Measurements from ENCODE around the gene LRMDA.

LRMDA gene

GRCh38 chr10:75852851-75853484 lies 421.5 kb downstream of the LRMDA start:
- no peak for DNase-seq

- no peak for DNase-seq
Observed at GRCh38 chr10:75857269-75857846, 425.9 kb downstream of the LRMDA start.

- DNase-seq: no peak
Observed at GRCh38 chr10:75857896-75858295, 426.5 kb downstream of the LRMDA start.

DNA sequence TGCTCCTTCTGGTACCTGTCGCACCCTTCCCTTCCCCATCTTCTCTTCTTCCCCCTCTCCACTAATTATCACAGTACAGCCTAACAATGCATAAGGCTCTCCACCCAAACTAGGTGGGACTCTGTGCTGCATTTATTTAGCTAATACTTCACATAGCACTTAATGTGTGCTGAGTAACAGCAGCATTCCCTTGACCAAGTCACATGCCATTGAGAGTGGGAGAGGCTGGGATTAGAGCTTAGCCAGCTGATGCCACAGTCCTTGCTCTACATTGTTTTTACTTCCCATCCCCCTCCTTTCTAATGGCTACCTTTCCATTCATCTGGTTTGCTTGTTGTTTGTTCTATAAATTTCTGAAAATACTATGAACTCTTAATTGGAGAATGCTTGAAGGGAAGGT lies 426.9 kb downstream of the LRMDA start:
- no peak for DNase-seq

- DNase-seq: no peak
Observed at GRCh38 chr10:75859141-75859540, 427.7 kb downstream of the LRMDA start.

DNA sequence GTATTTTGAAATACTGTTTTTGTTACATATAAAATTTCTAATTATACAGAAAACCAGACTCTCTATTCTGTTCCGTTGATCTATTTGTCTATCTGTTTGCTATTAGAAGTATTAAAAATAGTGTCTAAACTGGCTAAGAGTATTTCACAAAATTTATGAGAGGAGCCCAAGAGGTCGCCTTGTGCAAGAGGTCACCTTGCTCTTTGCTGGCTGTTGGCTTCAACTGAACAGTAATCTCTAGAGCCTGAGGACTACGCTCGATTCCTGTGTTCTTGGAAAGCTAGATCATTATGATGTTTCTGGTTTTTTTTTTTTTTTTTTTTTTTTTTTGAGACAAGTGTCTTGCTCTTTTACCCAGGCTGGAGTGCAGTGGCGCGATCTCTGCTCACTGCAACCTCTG lies 428.6 kb downstream of the LRMDA start:
- DNase-seq: no peak

DNA sequence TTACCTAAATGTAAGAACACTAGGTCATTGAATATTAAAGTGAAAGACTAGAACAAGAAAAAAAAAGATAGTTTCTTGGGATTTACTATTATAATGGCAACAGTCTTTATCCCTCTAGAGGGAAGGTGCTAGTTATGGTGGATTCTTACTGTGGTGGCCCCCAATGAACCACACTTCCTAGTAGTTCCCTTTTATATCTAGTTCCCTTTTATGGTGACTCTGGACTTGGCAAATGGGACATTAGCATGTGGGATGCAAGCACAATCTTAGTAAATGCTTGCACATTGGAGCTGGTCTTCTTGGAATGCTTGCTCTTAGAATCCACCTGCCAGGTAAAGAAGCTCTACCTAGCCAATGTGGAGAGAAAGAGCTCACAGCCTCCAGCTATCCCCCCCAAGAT lies 430.2 kb downstream of the LRMDA start:
- no peak for DNase-seq

GRCh38 chr10:75862935-75863334 lies 431.5 kb downstream of the LRMDA start:
- no peak for DNase-seq

DNA sequence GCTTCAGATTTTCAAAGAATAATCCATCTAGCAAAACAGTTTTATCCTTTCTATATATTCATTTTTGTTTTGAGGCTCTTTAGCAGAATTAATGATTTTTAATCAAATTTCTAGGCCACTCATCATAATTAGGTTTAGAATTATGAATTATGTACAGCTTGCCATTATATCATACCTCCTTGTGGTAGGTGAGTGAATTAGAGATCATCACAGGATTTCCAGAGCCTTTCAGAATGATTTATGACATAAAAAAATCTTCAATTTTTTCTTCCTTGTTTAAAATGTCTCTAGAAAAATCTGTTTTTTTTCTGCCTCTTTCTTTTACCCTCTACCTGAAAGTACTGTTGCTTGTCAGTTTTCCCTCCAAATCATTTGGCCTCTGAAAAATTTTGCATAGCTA lies 433.3 kb downstream of the LRMDA start:
- DNase-seq: no peak

DNA sequence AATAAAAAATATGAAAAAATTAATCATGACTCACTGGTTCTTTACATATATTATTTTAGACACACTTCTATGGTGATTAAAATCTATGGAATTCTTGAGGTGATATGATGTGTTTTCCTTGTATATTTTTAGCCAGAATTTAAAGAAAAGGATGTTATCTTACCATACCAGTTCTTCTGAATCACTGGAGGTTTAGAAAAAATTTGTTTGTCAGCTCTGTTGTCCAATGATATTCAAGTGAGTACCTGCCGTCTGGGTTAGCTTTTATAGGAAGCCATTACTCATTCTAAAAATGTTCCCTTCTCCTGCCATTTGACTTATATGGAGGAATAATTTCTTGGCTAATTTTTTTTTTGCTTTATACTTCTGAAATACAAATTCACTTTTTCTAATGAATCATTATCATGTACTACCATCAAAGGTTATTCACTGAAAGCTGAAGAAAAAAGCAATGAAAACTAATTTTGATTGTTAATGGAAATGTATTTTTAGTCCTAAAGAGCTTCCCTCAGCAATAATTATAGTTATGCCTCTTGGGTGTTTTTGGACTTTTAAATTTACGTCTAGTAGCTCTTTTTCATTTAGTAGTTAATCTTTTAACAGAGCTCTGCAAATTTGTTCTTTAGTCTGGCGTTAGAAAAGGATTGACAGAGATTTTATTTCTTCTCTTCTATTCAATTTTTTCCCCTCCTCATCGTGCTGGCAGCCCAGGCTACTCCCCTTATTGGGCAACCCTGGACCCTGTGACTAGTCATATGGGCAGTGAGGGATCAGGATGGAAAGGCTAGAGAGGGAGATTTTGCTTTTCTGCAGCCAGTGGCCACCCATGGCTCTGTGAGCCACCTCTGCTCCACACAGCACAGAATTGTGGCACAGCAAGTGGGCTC lies 434.2 kb downstream of the LRMDA start:
- no peak for DNase-seq

GRCh38 chr10:75866300-75866625 lies 434.8 kb downstream of the LRMDA start:
- DNase-seq: no peak

- no peak for DNase-seq
Observed at GRCh38 chr10:75866731-75867130, 435.3 kb downstream of the LRMDA start.

GRCh38 chr10:75868574-75868973 lies 437.1 kb downstream of the LRMDA start:
- no peak for DNase-seq

DNA sequence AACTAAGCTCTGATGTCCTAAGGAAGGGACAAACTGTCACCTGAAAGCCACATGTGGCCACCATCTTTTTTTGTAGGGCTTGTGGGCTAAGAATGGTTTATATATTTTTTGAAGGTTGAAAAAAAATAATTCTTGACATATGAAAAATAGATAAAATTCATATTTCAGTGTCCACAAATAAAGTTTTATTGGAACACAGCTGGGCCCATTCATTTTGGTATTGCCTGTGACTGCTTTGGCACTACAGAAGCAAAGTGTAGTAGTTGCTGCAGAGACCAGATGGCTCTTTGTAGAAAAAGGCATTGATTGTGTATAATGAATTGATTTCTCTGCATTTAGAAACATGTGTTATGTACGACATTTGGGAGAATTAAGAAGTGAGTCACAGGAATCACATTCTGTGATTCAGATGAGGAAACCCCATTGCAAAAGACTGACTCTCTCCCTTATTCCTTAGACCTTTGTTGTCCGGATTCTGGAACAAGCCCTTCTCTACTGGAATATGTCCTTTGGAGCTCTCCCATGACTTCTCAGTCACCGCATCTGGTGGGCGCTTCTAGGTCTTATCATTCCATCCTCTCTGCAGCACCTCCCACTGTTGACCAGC lies 438.7 kb downstream of the LRMDA start:
- DNase-seq: no peak

GRCh38 chr10:75875740-75876139 lies 444.3 kb downstream of the LRMDA start:
- no peak for DNase-seq

DNA sequence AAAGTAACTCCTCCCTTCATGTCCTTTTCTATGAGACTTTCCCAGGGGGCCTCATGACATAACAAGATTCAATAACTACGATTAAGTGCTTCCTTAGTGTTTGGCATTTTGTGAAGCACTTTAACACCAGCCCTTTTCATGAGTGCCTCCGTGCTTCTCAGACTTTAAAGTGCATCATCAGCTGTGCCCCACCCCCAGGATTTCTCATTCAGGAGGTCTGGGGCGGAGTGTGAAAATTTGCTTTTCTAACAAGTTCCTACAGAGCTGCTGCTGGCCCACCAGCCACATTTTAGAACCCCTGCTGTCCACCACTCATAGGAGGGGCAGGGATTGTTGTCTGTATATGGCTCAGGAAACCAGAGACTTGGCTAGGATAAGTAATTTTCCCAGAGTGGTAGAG lies 445.3 kb downstream of the LRMDA start:
- DNase-seq: no peak

DNA sequence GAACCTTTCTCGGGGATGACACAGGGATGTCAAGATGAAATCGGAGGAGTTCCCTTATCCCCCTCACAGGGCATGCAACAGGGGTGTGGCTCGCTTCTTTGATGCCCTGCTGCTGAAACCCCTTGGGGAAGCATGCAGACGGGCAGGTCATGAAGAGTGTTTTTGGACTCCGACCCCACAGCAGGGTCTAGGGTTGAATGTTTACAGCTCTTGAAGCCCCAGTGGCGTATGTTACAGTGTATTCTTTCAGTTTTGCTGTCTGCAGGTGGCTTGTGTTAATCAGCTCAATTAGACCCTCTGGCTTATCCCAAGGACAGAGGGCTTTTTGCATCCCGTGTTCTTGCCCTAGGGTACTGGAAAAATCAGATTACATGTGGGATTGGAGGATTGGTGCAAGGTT lies 446.5 kb downstream of the LRMDA start:
- no peak for DNase-seq

DNA sequence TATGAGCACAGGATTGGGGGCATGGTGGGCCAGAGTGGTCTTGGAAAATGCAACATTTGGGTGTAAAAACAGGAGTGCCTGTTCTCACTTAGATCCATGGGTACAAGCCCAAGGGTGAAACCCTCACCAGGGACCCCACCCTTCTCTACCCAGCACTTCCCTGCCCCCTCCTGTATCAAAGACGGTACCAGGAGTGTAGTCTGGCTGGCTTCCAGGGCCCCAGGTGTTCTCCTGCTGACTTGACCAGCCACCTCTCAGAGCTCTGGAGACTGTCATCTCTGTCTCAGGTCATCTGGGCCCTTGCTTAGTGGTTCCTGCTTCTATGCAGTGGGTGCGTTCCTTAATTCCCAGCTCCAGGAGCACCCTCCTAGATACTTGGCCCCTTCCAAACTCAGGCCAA lies 447.2 kb downstream of the LRMDA start:
- DNase-seq: no peak

- DNase-seq: no peak
Observed at GRCh38 chr10:75880031-75880775, 448.8 kb downstream of the LRMDA start.

DNA sequence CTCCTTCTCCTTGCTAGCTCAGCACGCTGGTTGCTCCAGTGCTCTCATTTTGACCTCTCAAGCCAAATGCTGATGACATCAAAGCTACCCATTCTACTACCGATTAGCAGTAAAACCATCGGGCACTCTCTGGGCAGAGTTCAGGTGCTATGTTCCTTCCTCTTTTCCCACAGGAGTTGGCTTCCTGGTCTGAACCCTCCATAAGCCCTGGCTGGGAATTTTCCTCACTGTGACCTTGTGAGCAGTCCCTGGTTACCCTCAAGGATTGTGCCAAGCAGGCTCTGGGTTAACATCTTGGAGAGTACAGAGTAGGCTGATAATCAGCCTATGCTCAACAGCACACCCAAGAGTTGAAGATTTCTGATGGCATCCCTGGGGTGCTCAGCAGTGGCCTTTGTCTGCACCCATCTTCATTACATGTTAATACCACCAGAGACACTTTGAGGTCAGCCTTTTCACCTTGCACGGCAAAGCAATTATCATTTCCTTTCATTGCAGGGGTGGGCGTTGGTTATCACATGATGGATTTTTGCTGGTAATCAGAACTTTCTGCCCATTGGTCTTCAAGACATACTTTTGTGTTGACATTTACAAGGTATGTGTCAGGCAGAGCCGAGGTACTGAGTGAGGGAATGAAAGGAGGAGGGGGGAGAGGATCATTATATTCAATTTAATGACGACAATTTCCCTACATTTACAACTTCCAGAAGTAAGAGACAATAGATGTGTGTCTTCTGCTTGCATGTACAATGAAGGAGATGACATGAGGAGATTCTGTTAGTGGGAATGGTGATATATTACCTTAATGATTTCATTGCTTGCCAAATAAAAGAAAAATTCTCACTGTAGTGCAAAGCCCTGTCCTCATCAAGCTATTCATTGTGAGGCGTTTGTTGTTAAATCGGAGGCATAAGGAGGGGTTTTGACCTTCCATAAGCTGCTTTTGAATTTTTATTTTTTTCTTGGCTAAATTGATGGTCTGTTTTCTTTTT lies 452.0 kb downstream of the LRMDA start:
- DNase-seq: no peak

DNA sequence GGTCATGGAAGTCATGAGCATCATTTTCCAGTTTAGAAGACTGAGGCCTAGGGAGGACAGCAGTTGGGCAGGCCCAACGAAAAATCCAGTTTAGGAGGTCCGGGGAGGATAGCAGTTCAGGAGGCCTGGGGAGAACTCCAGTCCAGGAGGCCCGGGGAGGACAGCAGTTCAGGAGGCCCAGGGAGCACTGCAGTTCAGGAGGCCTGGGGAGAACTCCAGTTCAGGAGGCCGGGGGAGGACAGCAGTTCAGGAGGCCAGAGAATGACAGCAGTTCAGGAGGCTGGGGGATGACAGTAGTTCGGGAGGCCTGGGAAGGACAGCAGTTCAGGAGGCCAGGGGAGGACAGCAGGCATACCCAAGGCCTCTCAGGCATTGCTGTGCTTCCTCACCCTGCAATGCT lies 453.4 kb downstream of the LRMDA start:
- no peak for DNase-seq

DNA sequence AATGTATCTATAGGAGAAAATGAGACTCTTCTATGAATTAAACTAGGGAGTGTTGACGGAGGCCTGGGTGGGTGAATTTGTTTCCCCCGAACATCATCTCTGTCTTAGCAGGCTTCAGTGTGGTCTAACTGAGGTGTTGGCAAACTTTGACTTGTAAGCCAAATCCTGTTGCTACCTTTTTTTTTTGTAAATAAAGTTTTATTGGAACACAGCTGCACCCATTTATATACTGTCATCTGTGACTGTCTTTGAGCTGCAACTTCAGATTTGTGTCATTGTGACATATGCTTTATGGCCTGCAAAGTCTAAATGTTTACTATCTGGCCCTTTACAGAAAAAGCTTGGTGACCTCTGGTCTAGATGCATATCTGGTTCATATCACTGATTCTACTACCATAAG lies 455.9 kb downstream of the LRMDA start:
- no peak for DNase-seq

All from activated CD8-positive, alpha-beta memory T cell treated with anti-CD3 and anti-CD28 coated beads for 24 hours (primary cell).